Chondrocyte (in vitro differentiated cells): ENCODE data around the gene COL25A1. TPM values are rescaled to one million over a fixed set of nuclear protein-coding genes. Genes with fewer than 3 reads are reported as not detected.
"Not testable (repeated sequence)": the region's sequence is repeated elsewhere in the genome, so short reads cannot be mapped to it uniquely, and the experiment has no call there.

Experiments used
- DNase-seq: peaks from one replicate; pipeline ENCODE4 v3.0.0; 2021; ENCODE audit warnings: mixed read lengths, low spot score
- H3K27ac Mint-ChIP-seq: one replicate; pipeline ENCODE4 v1.8.0; 2021; ENCODE audit warnings: mild to moderate bottlenecking, moderate library complexity, mixed read lengths; ENCODE audit not compliant: unreplicated experiment
- H3K27me3 Mint-ChIP-seq: 2 replicates; pipeline ENCODE4 v1.8.0; 2021; ENCODE audit warnings: low read depth, mixed read lengths
- H3K36me3 Mint-ChIP-seq: 2 replicates; pipeline ENCODE4 v1.8.0; 2021; ENCODE audit warnings: low read depth, mixed read lengths
- H3K4me1 Mint-ChIP-seq: 2 replicates; pipeline ENCODE4 v1.8.0; 2021; ENCODE audit warnings: low read depth, mild to moderate bottlenecking, mixed read lengths
- H3K4me3 Mint-ChIP-seq: one replicate; pipeline ENCODE4 v1.8.0; 2021; ENCODE audit warnings: mild to moderate bottlenecking, moderate library complexity, mixed read lengths; ENCODE audit not compliant: unreplicated experiment
- H3K9me3 Mint-ChIP-seq: 2 replicates; pipeline ENCODE4 v1.8.0; 2021; ENCODE audit warnings: low read depth, mixed read lengths
- total RNA-seq: library from RNA; stranded (reverse); gene quantifications from 3 replicates; pipeline ENCODE4 v1.2.1, GENCODE V29; 2021
- TF ChIP-seq, protein P1 (sequence below): fragments of 200-600 bp; sonication (generic); IDR thresholded peaks from 2 replicates; pipeline ENCODE4 v1.5.0; 2021; ENCODE audit warnings: antibody characterized with exemption, mild to moderate bottlenecking, moderate library complexity

The COL25A1 gene
- total RNA-seq, 1 donor from 2014 or later, result 0.45 TPM

DNA sequence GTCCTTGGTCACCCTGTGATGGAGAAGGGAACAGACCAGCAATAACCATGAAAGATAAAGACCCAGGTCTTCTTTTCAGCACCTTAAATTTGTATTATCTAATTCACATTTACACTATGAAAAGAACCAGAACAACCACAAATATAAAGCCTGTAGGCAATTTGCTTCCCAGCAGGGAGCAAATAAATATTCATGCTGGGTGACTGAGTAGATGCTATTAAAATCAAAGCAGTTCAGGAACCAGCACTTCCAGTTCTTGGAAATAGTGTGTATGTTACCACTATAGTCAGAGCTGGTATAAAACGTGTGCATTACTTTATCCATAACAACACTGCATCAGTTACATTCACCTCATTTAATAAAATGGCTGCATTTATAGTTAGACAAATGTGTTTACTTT, 361.8 kb downstream of the COL25A1 start:
- Mint-ChIP-seq H3K4me3 (no peak overlapping the region), H3K27me3 (no peaks in the 10 kb centered on the region), H3K9me3 (no peaks in the 10 kb centered on the region), H3K27ac (no peak overlapping the region), H3K4me1 (peaks cover 10% of the 10 kb centered on the region), H3K36me3 (no peaks in the 10 kb centered on the region)
- DNase-seq, result no peak
- TF ChIP-seq, protein P1, sequence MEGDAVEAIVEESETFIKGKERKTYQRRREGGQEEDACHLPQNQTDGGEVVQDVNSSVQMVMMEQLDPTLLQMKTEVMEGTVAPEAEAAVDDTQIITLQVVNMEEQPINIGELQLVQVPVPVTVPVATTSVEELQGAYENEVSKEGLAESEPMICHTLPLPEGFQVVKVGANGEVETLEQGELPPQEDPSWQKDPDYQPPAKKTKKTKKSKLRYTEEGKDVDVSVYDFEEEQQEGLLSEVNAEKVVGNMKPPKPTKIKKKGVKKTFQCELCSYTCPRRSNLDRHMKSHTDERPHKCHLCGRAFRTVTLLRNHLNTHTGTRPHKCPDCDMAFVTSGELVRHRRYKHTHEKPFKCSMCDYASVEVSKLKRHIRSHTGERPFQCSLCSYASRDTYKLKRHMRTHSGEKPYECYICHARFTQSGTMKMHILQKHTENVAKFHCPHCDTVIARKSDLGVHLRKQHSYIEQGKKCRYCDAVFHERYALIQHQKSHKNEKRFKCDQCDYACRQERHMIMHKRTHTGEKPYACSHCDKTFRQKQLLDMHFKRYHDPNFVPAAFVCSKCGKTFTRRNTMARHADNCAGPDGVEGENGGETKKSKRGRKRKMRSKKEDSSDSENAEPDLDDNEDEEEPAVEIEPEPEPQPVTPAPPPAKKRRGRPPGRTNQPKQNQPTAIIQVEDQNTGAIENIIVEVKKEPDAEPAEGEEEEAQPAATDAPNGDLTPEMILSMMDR, result no peak

DNA sequence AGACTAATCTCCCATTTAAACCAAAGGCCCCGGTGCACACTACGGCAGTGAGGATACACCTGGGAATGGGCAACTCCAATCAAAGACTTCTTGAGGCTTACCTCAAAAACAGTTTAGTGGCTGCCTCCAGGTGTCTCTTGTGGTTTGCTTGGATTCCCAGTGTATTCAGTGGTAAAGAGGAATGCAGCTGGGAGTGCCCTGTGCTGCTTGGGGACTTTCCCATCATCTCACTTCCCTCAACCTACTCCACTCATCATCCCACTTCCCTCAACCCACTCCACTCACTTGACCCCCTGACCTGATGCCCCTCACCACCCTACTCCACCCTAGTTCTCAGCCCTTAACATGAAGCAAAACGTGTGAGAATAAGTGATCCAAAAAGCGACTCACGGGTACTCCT, 362.3 kb downstream of the COL25A1 start:
- H3K9me3 Mint-ChIP-seq, result no peaks in the 10 kb centered on the region
- no peaks in the 10 kb centered on the region for H3K27me3 Mint-ChIP-seq
- no peak overlapping the region for H3K27ac Mint-ChIP-seq
- TF ChIP-seq, protein P1, result no peak
- H3K4me3 Mint-ChIP-seq, result no peak overlapping the region
- H3K36me3 Mint-ChIP-seq, result no peaks in the 10 kb centered on the region
- H3K4me1 Mint-ChIP-seq, result peaks cover 10% of the 10 kb centered on the region
- DNase-seq, result no peak

DNA sequence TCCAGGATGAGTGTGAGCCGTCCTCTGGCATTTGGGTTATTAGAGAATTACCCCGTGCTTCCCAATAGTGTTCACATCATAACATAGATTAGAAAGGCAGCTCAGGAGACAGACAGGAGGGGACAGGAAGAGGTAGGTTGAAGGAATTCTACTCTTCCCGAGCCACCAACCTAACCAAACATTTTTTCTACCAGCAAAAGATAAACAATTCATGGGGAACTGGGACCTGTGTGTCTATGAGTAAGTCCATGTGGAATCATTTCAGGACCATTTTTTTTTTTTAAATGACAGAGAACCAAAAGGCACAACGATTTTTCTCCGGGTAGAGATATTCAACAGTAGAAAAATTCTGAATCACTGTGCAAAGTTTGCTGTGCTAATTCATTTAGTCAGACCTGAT, 365.4 kb downstream of the COL25A1 start:
- TF ChIP-seq, protein P1, result no peak
- no peak for DNase-seq
- Mint-ChIP-seq H3K4me1 (peaks cover 10% of the 10 kb centered on the region), H3K4me3 (no peak overlapping the region), H3K9me3 (no peaks in the 10 kb centered on the region), H3K36me3 (no peaks in the 10 kb centered on the region), H3K27me3 (no peaks in the 10 kb centered on the region), H3K27ac (no peak overlapping the region)

DNA sequence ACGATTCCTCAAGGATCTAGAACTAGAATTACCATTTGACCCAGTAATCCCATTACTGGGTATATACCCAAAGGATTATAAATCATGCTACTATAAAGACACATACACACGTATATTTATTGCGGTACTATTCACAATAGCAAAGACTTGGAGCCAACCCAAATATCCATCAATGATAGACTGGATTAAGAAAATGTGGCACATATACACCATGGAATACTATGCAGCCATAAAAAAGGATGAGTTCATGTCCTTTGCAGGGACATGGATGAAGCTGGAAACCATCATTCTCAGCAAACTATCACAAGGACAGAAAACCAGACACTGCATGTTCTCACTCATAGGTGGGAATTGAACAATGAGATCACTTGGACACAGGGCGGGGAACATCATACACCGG, 368.5 kb downstream of the COL25A1 start:
- not testable (repeated sequence) for H3K36me3 Mint-ChIP-seq, H3K4me3 Mint-ChIP-seq

DNA sequence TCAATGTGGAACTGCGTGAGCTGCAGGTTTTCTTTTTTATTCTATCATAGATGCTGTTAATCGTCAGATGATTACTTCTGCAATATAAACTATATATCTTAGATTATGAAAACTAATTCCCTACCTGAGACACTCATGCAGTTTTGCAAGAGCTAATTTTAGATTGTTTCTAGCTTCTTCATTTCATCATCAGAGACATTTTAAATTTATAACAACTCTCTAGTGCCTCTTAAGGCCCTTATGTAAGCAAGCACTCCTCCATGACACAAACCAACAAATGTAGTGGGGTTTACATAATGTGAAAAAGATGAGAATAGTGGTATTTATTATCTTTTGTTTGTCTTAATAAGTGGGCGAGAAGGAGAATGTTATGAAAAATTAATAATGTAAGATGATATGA, 369.4 kb downstream of the COL25A1 start:
- TF ChIP-seq, protein P1, result no peak
- H3K4me1 Mint-ChIP-seq, result peaks cover 10% of the 10 kb centered on the region
- no peaks in the 10 kb centered on the region for H3K9me3 Mint-ChIP-seq

More for the DNA sequence above, 368.5 kb downstream of the COL25A1 start:
- not testable (repeated sequence) for H3K27me3 Mint-ChIP-seq, H3K27ac Mint-ChIP-seq, H3K9me3 Mint-ChIP-seq, DNase-seq, H3K4me1 Mint-ChIP-seq

DNA sequence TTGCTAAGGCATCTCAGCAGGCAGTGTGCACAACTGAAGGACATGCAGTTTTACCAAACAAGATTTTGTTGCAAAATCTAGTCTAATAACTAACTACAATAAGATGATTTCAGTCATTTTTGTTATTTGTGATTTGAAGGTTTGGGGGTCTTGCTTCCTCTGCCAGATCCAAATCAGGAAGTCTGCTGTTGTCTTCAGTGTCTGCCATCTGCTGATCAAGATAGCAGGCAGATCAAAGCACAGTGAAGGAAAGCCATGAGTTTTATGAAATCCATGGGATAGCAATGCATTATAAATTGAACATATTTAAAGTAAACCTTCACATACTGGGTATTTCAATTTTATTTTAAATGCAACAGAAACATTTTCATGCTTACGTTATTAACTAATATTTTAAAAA, 370.5 kb downstream of the COL25A1 start:
- TF ChIP-seq, protein P1, result no peak
- no peaks in the 10 kb centered on the region for H3K27me3 Mint-ChIP-seq
- H3K4me3 Mint-ChIP-seq, result no peak overlapping the region
- no peak for DNase-seq
- H3K9me3 Mint-ChIP-seq, result no peaks in the 10 kb centered on the region
- H3K36me3 Mint-ChIP-seq, result no peaks in the 10 kb centered on the region
- H3K4me1 Mint-ChIP-seq, result peaks cover 8% of the 10 kb centered on the region
- H3K27ac Mint-ChIP-seq, result no peak overlapping the region

More for the DNA sequence above, 369.4 kb downstream of the COL25A1 start:
- no peaks in the 10 kb centered on the region for H3K27me3 Mint-ChIP-seq
- H3K4me3 Mint-ChIP-seq, result no peak overlapping the region
- H3K27ac Mint-ChIP-seq, result no peak overlapping the region
- DNase-seq, result no peak
- H3K36me3 Mint-ChIP-seq, result no peaks in the 10 kb centered on the region
